Upper lobe of left lung (tissue), 4 donors: ENCODE data around the gene SYCE3.

ENCODE experiments used
- EP300 ChIP-seq, 4 donors: sonication (generic); formaldehyde crosslinking; IDR thresholded peaks; one replicate each; pipeline ENCODE4 v1.5.1; 2017; ENCODE audit warnings: antibody characterized with exemption in 4 of 4, control low read depth in 2 of 4
- POLR2A ChIP-seq, 4 donors: fragments of 450-650 bp; IDR thresholded peaks; one replicate each; pipeline ENCODE4 v1.5.1; 2016 to 2017; ENCODE audit warnings: antibody characterized with exemption in 4 of 4, mild to moderate bottlenecking in 2 of 4
- POLR2AphosphoS5 ChIP-seq, 2 donors: sonication (generic); formaldehyde crosslinking; IDR thresholded peaks; one replicate each; pipeline ENCODE4 v1.5.1; 2017; ENCODE audit warnings: antibody characterized with exemption in 2 of 2
- TF ChIP-seq, protein P1 (sequence below), 6 experiments: fragments of 450-650 bp in 4 of 6; fragments of 200-600 bp in 2 of 6; sonication (generic) in 2 of 6; IDR thresholded peaks; one replicate each; pipeline ENCODE4 v1.5.1; 2016 to 2019; ENCODE audit warnings: antibody characterized with exemption in 6 of 6

DNA sequence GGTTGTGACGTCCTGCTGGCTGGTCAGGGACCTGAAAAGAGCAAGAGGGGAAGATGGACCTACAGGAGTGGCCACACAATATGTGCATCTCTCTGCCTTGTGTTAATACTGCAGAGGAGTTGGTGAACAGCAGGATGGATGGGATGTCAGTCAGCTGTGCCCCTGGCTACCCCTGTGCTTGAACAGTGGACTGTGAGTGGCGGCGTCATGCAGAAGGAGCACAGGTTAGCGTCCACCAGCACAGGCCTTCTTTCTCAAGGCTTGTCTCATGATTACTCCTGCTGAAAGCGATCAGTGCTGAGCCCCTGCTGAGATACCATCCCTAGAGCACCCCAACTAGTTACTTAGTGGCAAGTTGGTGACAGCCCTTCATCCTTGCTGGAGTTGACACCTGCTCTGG, 23.7 kb upstream of the SYCE3 start:
- TF ChIP-seq POLR2A (IDR thresholded peaks at IDR 0.05): no peak
- TF ChIP-seq, protein P1, sequence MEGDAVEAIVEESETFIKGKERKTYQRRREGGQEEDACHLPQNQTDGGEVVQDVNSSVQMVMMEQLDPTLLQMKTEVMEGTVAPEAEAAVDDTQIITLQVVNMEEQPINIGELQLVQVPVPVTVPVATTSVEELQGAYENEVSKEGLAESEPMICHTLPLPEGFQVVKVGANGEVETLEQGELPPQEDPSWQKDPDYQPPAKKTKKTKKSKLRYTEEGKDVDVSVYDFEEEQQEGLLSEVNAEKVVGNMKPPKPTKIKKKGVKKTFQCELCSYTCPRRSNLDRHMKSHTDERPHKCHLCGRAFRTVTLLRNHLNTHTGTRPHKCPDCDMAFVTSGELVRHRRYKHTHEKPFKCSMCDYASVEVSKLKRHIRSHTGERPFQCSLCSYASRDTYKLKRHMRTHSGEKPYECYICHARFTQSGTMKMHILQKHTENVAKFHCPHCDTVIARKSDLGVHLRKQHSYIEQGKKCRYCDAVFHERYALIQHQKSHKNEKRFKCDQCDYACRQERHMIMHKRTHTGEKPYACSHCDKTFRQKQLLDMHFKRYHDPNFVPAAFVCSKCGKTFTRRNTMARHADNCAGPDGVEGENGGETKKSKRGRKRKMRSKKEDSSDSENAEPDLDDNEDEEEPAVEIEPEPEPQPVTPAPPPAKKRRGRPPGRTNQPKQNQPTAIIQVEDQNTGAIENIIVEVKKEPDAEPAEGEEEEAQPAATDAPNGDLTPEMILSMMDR (IDR thresholded peaks at IDR 0.05): no peak
- no peak for TF ChIP-seq POLR2AphosphoS5 (IDR thresholded peaks at IDR 0.05)
- no peak for TF ChIP-seq EP300 (IDR thresholded peaks at IDR 0.05)
